Neural cell (in vitro differentiated cells): ENCODE measurements around the gene ADAD1.

Experiments used
- EP300 ChIP-seq: fragments of 450-650 bp; conservative IDR thresholded peaks from 2 replicates; pipeline ENCODE4 v1.6.1; 2014; ENCODE audit warnings: antibody characterized with exemption, mild to moderate bottlenecking, moderate library complexity; ENCODE audit not compliant: poor library complexity, severe bottlenecking
- TAF1 ChIP-seq: IDR thresholded peaks from 2 replicates; pipeline ENCODE4 v1.6.1; 2012; ENCODE audit warnings: low read depth
- TF ChIP-seq, protein P1 (sequence below): fragments of 450-650 bp; IDR thresholded peaks from 2 replicates; pipeline ENCODE4 v1.5.1; 2014; ENCODE audit warnings: antibody characterized with exemption, mild to moderate bottlenecking, moderate library complexity; ENCODE audit not compliant: poor library complexity, severe bottlenecking

DNA sequence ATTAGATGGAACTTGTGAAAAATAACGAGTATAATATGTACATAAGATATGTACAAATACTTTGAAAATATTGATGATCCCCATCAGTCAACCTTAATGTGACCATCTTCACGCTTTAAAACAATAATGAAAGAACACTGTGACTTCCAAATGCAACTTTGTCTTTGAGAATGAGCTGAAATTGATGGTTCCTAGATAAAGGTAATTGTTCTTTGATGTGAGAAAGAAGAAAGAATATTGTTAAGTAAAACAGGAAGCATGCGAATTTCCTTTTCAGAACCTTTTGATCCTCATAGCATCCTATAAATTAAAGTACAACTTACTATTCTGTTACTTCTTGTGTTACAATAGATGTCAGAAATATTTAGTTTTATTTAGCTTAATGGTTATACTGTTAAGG, 55.5 kb downstream of the ADAD1 start:
- TF ChIP-seq, protein P1, sequence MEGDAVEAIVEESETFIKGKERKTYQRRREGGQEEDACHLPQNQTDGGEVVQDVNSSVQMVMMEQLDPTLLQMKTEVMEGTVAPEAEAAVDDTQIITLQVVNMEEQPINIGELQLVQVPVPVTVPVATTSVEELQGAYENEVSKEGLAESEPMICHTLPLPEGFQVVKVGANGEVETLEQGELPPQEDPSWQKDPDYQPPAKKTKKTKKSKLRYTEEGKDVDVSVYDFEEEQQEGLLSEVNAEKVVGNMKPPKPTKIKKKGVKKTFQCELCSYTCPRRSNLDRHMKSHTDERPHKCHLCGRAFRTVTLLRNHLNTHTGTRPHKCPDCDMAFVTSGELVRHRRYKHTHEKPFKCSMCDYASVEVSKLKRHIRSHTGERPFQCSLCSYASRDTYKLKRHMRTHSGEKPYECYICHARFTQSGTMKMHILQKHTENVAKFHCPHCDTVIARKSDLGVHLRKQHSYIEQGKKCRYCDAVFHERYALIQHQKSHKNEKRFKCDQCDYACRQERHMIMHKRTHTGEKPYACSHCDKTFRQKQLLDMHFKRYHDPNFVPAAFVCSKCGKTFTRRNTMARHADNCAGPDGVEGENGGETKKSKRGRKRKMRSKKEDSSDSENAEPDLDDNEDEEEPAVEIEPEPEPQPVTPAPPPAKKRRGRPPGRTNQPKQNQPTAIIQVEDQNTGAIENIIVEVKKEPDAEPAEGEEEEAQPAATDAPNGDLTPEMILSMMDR = no peak
- TF ChIP-seq EP300 = no peak
- TF ChIP-seq TAF1 = no peak
